HG02763 (cell line): ENCODE measurements around the gene POLR3K.
"Not testable (repeated sequence)": the region's sequence is repeated elsewhere in the genome, so short reads cannot be mapped to it uniquely, and the experiment has no call there.

Source experiments
- ATAC-seq: cut with Tn5 transposase; IDR thresholded peaks from one replicate; pipeline ENCODE4 v1.9.1; 2021; ENCODE audit warnings: mild to moderate bottlenecking, moderate library complexity; ENCODE audit not compliant: unreplicated experiment

The POLR3K gene

DNA sequence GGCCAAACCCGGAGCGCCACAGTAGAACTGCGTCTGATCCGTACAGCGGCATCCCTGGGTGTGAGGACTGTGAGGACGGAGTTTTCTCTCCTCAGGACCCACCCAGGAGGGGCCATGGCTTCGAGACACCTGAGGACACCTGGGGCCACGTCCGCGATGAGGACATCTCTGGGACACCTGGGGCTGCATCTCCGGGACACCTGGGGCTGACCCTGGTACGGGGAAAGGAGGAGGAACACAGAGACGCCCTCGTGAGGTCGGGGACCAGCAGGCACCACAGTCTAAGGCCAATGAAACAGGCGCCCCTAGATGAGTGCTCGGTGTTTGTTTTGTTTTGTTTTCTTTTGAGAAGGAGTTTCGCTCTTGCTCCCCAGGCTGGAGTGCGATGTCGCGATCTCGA is 29.3 kb downstream of the POLR3K start:
- ATAC-seq: not testable (repeated sequence)

DNA sequence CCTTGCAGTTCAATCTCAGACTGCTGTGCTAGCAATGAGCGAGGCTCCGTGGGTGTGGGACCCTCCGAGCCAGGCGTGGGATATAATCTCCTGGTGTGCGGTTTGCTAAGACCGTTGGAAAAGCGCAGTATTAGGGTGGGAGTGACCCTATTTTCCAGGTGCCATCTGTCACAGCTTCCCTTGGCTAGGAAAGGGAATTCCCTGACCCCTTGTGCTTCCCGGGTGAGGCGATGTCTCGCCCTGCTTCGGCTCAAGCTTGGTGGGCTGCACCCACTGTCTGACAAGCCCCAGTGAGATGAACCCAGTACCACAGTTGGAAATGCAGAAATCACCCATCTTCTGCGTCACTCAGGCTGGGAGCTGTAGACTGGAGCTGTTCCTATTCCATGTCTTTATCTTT is 32.5 kb downstream of the POLR3K start:
- ATAC-seq: not testable (repeated sequence)

DNA sequence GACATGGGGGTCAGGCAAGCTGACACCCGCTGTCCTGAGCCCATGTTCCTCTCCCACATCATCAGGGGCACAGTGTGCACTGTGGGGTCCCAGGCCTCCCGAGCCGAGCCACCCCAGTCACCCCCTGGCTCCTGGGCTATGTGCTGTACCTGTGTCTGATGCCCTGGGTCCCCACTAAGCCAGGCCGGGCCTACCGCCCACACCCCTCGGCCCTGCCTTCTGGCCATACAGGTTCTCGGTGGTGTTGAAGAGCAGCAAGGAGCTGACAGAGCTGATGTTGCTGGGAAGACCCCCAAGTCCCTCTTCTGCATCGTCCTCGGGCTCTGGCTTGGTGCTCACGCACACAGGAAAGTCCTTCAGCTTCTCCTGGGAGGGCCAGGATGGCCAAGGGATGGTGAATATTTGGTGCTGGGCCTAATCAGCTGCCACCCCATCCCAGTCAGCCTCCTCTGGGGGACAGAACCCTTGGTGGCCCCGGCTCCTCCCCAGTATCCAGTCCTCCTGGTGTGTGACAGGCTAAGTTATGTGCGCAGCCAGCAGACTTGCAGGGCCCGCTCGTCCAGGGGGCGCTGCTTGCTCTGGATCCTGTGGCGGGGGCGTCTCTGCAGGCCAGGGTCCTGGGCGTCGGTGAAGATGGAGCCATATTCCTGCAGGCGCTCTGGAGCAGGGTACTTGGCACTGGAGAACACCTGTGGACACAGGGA is 36.2 kb downstream of the POLR3K start:
- not testable (repeated sequence) for ATAC-seq

DNA sequence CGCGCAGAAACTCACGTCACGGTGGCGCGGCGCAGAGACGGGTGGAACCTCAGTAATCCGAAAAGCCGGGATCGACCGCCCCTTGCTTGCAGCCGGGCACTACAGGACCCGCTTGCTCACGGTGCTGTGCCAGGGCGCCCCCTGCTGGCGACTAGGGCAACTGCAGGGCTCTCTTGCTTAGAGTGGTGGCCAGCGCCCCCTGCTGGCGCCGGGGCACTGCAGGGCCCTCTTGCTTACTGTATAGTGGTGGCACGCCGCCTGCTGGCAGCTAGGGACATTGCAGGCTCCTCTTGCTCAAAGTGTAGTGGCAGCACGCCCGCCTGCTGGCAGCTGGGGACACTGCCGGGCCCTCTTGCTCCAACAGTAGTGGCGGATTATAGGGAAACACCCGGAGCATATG is 42.6 kb downstream of the POLR3K start:
- ATAC-seq: not testable (repeated sequence)

DNA sequence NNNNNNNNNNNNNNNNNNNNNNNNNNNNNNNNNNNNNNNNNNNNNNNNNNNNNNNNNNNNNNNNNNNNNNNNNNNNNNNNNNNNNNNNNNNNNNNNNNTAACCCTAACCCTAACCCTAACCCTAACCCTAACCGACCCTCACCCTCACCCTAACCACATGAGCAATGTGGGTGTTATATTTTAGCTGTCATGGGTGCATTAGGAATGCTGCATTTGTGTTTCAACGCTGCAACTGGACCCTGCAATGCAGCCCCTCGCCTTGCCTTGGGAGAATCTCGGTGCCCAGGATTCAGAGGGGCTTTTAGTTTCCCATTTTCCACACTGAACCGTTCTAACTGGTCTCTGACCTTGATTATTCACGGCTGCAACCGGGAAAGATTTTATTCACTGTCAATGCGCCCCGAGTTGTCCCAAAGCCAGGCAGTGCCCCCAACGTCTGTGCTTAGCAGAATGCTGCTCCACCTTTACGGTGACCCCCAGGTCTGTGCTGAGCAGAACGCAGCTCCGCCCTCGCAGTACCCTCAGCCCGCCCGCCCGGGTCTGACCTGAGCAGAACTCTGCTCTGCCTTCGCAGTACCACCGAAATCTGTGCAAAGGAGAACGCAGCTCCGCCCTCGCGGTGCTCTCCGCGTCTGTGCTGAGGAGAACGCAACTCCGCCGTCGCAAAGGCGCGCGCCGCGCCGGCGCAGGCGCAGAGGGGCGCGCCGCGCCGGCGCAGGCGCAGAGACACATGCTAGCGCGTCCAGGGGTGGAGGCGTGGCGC is 43.3 kb downstream of the POLR3K start:
- ATAC-seq: no peak
